GM13977 (cell line): ENCODE data around the gene OR52E2.
A peak's percentile ranks its signal among the peaks of the same experiment; 100 is the strongest.
"Not testable (repeated sequence)": the region's sequence is repeated elsewhere in the genome, so short reads cannot be mapped to it uniquely, and the experiment has no call there.

Source experiments
- DNase-seq: peaks from one replicate; pipeline ENCODE4 v3.0.0; 2012; ENCODE audit warnings: low spot score
- CTCF ChIP-seq: IDR thresholded peaks from 2 replicates; pipeline ENCODE4 v1.5.1; 2012; ENCODE audit warnings: mild to moderate bottlenecking, control low read depth; ENCODE audit not compliant: insufficient read depth; ENCODE audit errors: extremely low read depth, missing control alignments
- in situ Hi-C: fragments of 300-500 bp; cut with MboI; formaldehyde crosslinking; loops from one replicate; pipeline ENCODE4 v1.12.0; 2022; ENCODE audit warnings: low sequenced_read_pairs, low pct_unique_long_range_greater_than_20kb, mixed read lengths, inconsistent platforms; ENCODE audit not compliant: unreplicated experiment

Gene OR52E2

GRCh38 chr11:5090668-5091067, 31.2 kb upstream of the OR52E2 start:
- in situ Hi-C loops: no loop called here
- TF ChIP-seq CTCF: no peak
- DNase-seq: no peak

- DNase-seq: no peak
- TF ChIP-seq CTCF: no peak
- in situ Hi-C loops: no loop called here
These were observed 29.1 kb upstream of the OR52E2 start for GRCh38 chr11:5088556-5088955.

GRCh38 chr11:5083602-5084001, 24.2 kb upstream of the OR52E2 start:
- in situ Hi-C loops: no loop called here
- no peak for TF ChIP-seq CTCF

GRCh38 chr11:5081405-5081804, 22.0 kb upstream of the OR52E2 start:
- no peak for TF ChIP-seq CTCF
- DNase-seq: no peak
- in situ Hi-C loops: no loop called here

More at GRCh38 chr11:5083602-5084001, 24.2 kb upstream of the OR52E2 start:
- DNase-seq: no peak

- DNase-seq: no peak
- in situ Hi-C loops: no loop called here
- no peak for TF ChIP-seq CTCF
These were observed 12.4 kb upstream of the OR52E2 start for GRCh38 chr11:5071799-5072198.

GRCh38 chr11:5069272-5069671, 9.8 kb upstream of the OR52E2 start, which contains the start of gene OR52E1:
Gene OR52E1, plus strand, starts transcription at chr11:5069572.
- DNase-seq: no peak
- in situ Hi-C loops: no loop called here
- TF ChIP-seq CTCF: no peak

GRCh38 chr11:5065027-5065426, 5.6 kb upstream of the OR52E2 start:
- DNase-seq: peak; percentile 3
- no peak for TF ChIP-seq CTCF
- in situ Hi-C loops: no loop called here

GRCh38 chr11:5058679-5059078, 748 bp downstream of the OR52E2 start:
- in situ Hi-C loops, DNase-seq: not testable (repeated sequence)
